Breast epithelium (tissue), 4 donors: Measurements from ENCODE around the gene EXOC3L2. TPM values are rescaled to one million over a fixed set of nuclear protein-coding genes. Genes with fewer than 3 reads are reported as not detected.
A peak's percentile ranks its signal among the peaks of the same experiment; 100 is the strongest.

Experiments used
- DNase-seq, 2 donors: peaks; one replicate each; pipeline ENCODE4 v3.0.0-alpha.2; 2019; ENCODE audit warnings: low spot score in 2 of 2
- H3K27ac ChIP-seq, 2 donors: fragments of 200-600 bp; sonication (generic) in 1 of 2; one replicate each; pipeline ENCODE4 v1.5.1; 2016 to 2019; ENCODE audit warnings: mild to moderate bottlenecking in 1 of 2
- H3K27me3 ChIP-seq, 2 donors: fragments of 200-600 bp; sonication (generic) in 1 of 2; one replicate each; pipeline versions ENCODE4 v1.5.1 to v1.6.0; 2017 to 2019; ENCODE audit warnings: control low read depth in 1 of 2, mild to moderate bottlenecking in 1 of 2
- H3K36me3 ChIP-seq: fragments of 200-600 bp; one replicate; pipeline ENCODE4 v1.5.1; 2019
- H3K4me1 ChIP-seq, 2 donors: fragments of 200-600 bp; sonication (generic); one replicate each; pipeline ENCODE4 v1.5.1; 2016 to 2019; ENCODE audit warnings: control low read depth in 1 of 2
- H3K4me3 ChIP-seq, 3 donors: fragments of 200-600 bp; sonication (generic); 1 replicate in 2 of 3; 2 replicates in 1 of 3; pipeline ENCODE4 v1.5.1; 2016 to 2019; ENCODE audit warnings: mild to moderate bottlenecking in 3 of 3, moderate library complexity in 2 of 3
- H3K9me3 ChIP-seq, 2 donors: fragments of 200-600 bp; sonication (generic) in 1 of 2; one replicate each; pipeline ENCODE4 v1.5.1; 2016 to 2019; ENCODE audit warnings: control low read depth in 1 of 2
- POLR2A ChIP-seq: fragments of 450-650 bp; IDR thresholded peaks from one replicate; pipeline ENCODE4 v1.6.1; 2016; ENCODE audit warnings: antibody characterized with exemption, mild to moderate bottlenecking, moderate library complexity
- POLR2AphosphoS5 ChIP-seq, 3 donors: sonication (generic); formaldehyde crosslinking; IDR thresholded peaks; one replicate each; pipeline ENCODE4 v1.6.1; 2017; ENCODE audit warnings: antibody characterized with exemption in 3 of 3
- intact Hi-C: fragments of 100-400 bp; cut with DNase I; formaldehyde crosslinking; loops from one replicate; pipeline ENCODE4 v1.15.1; 2023; ENCODE audit warnings: low total_unique reads
- total RNA-seq, 3 donors: library from RNA; depleted of rRNA; stranded (reverse); fragments of >200 nt; gene quantifications; one replicate each; pipeline ENCODE4 v1.1.0, GENCODE V29; 2016
- TF ChIP-seq, protein P1 (sequence below), 3 donors: fragments of 450-650 bp; IDR thresholded peaks; one replicate each; pipeline ENCODE4 v1.5.1; 2016 to 2017; ENCODE audit warnings: antibody characterized with exemption in 3 of 3, mild to moderate bottlenecking in 3 of 3, moderate library complexity in 3 of 3

The EXOC3L2 gene
- total RNA-seq, 3 donors from 2014 or later: 0.44 to 2.3 (median 0.64) TPM

DNA sequence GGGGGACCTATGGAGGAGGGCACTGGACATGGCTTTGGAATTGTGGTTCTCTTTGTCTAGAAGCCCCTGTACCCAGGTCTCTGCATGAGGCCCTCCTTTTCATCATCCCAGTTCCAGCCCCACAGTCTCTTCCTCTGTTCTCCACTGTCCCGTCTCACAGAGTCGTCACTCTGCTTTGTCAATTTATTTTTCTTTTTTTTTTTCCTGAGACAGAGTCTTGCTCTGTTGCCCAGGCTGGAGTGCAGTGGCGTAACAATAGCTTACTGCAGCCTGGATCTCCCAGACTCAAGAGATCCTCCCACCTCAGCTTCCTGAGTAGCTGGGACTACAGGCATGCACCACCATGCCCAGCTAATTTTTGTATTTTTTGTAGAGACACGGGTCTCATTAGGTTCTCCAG lies 619 bp upstream of the EXOC3L2 start:
- no peaks in the 10 kb centered on the region for H3K27me3 ChIP-seq
- H3K36me3 ChIP-seq: no peaks in the 10 kb centered on the region
- no peak for DNase-seq
- no peak overlapping the region for H3K4me3 ChIP-seq
- peak overlapping the region in 1 of 2 donors; percentile 55 for H3K27ac ChIP-seq
- TF ChIP-seq, protein P1, sequence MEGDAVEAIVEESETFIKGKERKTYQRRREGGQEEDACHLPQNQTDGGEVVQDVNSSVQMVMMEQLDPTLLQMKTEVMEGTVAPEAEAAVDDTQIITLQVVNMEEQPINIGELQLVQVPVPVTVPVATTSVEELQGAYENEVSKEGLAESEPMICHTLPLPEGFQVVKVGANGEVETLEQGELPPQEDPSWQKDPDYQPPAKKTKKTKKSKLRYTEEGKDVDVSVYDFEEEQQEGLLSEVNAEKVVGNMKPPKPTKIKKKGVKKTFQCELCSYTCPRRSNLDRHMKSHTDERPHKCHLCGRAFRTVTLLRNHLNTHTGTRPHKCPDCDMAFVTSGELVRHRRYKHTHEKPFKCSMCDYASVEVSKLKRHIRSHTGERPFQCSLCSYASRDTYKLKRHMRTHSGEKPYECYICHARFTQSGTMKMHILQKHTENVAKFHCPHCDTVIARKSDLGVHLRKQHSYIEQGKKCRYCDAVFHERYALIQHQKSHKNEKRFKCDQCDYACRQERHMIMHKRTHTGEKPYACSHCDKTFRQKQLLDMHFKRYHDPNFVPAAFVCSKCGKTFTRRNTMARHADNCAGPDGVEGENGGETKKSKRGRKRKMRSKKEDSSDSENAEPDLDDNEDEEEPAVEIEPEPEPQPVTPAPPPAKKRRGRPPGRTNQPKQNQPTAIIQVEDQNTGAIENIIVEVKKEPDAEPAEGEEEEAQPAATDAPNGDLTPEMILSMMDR (IDR thresholded peaks at IDR 0.05): no peak
- no peak for TF ChIP-seq POLR2AphosphoS5 (IDR thresholded peaks at IDR 0.05)
- no peak for TF ChIP-seq POLR2A
- intact Hi-C loops: loop anchor here (10.0 kb wide), 1 partner anchor 1709 kb away; no protein-coding TSS in a partner anchor
- no peaks in the 10 kb centered on the region for H3K9me3 ChIP-seq
- no peaks in the 10 kb centered on the region for H3K4me1 ChIP-seq

DNA sequence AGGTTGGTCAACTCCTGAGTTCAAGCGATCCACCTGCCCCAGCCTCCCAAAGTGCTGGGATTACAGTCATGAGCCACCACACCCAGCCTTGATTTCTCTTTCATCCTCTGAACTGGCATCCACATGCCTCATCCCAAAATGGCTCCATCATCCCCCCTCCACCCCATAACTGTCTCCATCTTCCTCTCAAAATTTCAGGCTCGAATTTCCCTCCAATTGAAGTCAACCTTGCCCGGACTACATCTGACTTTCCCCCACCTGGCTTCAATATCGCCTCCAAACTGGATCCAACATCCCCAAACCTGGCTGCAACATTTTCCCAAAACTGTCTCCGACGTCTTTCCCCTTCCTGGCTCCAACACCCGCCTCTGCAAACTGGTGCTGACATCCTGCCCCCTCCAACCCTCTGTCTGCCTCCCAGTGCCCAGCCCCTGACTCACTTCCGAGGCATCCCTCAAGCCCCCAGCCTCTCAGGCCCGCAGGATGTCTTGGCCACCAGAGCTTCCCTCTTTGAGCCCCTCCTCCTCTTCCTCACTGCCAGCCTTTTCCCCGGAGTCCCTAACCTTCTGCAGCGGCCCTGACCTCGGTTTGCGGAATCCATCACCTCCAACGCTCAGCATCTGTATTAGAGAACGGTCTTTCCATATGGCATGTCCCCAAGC lies 943 bp downstream of the EXOC3L2 start:
- TF ChIP-seq, protein P1 (IDR thresholded peaks at IDR 0.05): no peak
- TF ChIP-seq POLR2AphosphoS5 (IDR thresholded peaks at IDR 0.05) (no peak), POLR2A (no peak)
- intact Hi-C loops: loop anchor here (10.0 kb wide), 1 partner anchor 1711 kb away; no protein-coding TSS in a partner anchor
- H3K4me3 ChIP-seq: no peak overlapping the region
- H3K4me1 ChIP-seq: no peaks in the 10 kb centered on the region
- no peaks in the 10 kb centered on the region for H3K36me3 ChIP-seq
- H3K27me3 ChIP-seq: no peaks in the 10 kb centered on the region
- H3K27ac ChIP-seq: no peak overlapping the region
- no peak for DNase-seq
- H3K9me3 ChIP-seq: no peaks in the 10 kb centered on the region

- intact Hi-C loops: loop anchor here (10.0 kb wide), 1 partner anchor 1712 kb away; no protein-coding TSS in a partner anchor
- H3K4me3 ChIP-seq: no peak overlapping the region
- TF ChIP-seq POLR2AphosphoS5 (IDR thresholded peaks at IDR 0.05) (no peak), POLR2A (no peak)
- no peaks in the 10 kb centered on the region for H3K9me3 ChIP-seq
- no peaks in the 10 kb centered on the region for H3K27me3 ChIP-seq
- no peaks in the 10 kb centered on the region for H3K36me3 ChIP-seq
- no peaks in the 10 kb centered on the region for H3K4me1 ChIP-seq
- no peak overlapping the region for H3K27ac ChIP-seq
- no peak for DNase-seq
Measured at GRCh38 chr19:45243144-45243732, 2.0 kb downstream of the EXOC3L2 start.

- no peak for DNase-seq
- intact Hi-C loops: no loop called here
- Histone ChIP-seq H3K27me3 (peaks cover 3 to 18% of the 10 kb centered on the region in 2 donors), H3K4me3 (no peak overlapping the region), H3K9me3 (no peaks in the 10 kb centered on the region), H3K36me3 (no peaks in the 10 kb centered on the region), H3K27ac (no peak overlapping the region), H3K4me1 (no peaks in the 10 kb centered on the region)
- TF ChIP-seq POLR2A (no peak), POLR2AphosphoS5 (IDR thresholded peaks at IDR 0.05) (no peak)
- TF ChIP-seq, protein P1 (IDR thresholded peaks at IDR 0.05): no peak
Measured at GRCh38 chr19:45238556-45238955, 6.7 kb downstream of the EXOC3L2 start.

- H3K36me3 ChIP-seq: no peaks in the 10 kb centered on the region
- intact Hi-C loops: no loop called here
- no peaks in the 10 kb centered on the region for H3K4me1 ChIP-seq
- no peaks in the 10 kb centered on the region for H3K9me3 ChIP-seq
- TF ChIP-seq, protein P1 (IDR thresholded peaks at IDR 0.05): no peak
- TF ChIP-seq POLR2A: no peak
- no peak for TF ChIP-seq POLR2AphosphoS5 (IDR thresholded peaks at IDR 0.05)
- H3K4me3 ChIP-seq: no peak overlapping the region
- no peak overlapping the region for H3K27ac ChIP-seq
- peaks cover 3 to 22% of the 10 kb centered on the region in 2 donors for H3K27me3 ChIP-seq
- no peak for DNase-seq
Measured at GRCh38 chr19:45235485-45235884, 9.7 kb downstream of the EXOC3L2 start.
